ENCODE results near the gene SCUBE3.

SCUBE3 gene

DNA sequence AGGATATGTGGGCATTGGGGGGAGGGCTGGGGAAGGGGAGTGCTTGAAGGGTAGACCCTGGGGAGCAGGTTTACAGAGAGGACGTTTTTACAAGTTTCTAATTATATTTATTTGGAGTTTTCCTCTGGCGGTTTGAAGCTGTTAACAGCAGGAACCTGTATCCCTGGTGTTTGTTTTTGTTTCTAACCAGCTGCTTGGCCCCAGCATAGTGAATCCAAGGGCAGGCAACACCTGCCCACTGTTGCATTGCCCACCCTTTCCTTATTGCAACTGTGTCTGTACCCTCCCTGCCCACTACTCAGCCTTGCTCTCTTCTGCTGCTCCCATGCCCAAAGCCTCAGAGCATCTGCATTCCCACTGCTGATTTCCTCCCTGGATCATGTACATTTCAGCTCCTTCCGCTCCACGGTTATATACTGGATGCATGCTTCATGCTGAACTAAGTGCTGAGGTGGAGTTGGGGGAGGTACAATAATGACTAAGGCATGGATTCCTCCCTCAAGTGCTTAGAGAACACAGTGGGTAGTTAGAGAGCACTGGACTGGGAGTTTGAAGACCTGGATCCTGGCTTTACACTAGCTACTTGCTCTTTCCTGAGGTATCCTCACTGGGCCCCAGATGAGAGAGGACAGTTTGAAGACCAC is 6.0 kb downstream of the SCUBE3 start:
- H3K4me3 ChIP-seq (ENCODE audit: control insufficient read depth, low read depth, low read length): no peak overlapping the region
- TF ChIP-seq, protein P1, sequence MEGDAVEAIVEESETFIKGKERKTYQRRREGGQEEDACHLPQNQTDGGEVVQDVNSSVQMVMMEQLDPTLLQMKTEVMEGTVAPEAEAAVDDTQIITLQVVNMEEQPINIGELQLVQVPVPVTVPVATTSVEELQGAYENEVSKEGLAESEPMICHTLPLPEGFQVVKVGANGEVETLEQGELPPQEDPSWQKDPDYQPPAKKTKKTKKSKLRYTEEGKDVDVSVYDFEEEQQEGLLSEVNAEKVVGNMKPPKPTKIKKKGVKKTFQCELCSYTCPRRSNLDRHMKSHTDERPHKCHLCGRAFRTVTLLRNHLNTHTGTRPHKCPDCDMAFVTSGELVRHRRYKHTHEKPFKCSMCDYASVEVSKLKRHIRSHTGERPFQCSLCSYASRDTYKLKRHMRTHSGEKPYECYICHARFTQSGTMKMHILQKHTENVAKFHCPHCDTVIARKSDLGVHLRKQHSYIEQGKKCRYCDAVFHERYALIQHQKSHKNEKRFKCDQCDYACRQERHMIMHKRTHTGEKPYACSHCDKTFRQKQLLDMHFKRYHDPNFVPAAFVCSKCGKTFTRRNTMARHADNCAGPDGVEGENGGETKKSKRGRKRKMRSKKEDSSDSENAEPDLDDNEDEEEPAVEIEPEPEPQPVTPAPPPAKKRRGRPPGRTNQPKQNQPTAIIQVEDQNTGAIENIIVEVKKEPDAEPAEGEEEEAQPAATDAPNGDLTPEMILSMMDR (conservative IDR thresholded peaks at IDR 0.05; ENCODE audit: control insufficient read depth, insufficient read depth, low read depth, low read length): no peak
- no peak for DNase-seq (ENCODE audit: low read depth)

DNA sequence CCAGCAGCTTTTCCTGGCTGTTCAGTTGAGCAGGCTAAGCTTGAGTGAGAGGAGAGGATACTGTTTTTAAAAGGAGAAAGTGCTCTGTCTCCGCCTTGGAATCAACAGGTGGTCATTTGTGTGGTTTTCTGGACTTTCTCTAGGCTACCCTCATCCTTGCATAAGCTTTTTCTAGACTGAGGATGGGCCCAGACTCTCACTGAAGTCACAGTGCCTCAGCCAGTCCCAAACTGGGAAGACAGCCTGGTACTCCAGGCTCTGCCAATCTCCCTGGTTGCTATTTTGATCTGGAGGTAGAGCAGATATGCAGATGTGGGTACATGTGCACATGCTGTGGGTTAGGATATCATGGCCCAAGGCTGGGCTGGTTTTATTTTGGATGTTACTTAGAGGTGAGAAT is 7.0 kb downstream of the SCUBE3 start:
- TF ChIP-seq, protein P1 (conservative IDR thresholded peaks at IDR 0.05; ENCODE audit: control insufficient read depth, insufficient read depth, low read depth, low read length): no peak
- no peak for DNase-seq (ENCODE audit: low read depth)
- H3K4me3 ChIP-seq (ENCODE audit: control insufficient read depth, low read depth, low read length): no peak overlapping the region

DNA sequence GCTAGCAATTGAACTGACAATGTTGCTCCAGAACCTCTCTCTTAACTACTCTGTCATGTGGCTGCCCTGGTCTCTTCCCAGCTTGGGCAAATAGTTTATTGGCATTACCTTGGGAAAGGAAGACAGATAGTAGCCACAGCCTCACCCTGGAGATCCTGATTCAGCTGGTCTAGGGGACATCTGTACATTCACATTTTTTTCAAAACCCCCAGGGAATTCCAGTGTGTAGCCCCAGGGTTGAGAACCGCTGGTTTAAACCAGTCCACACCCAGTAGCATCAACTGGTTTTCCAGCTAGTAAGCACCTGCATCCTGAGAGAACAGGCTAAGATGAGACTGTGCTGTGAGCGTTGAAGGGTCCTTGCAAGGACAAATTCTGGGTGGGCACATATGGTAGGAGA is 9.6 kb downstream of the SCUBE3 start:
- no peak for DNase-seq (ENCODE audit: low read depth)
- TF ChIP-seq, protein P1 (conservative IDR thresholded peaks at IDR 0.05; ENCODE audit: control insufficient read depth, insufficient read depth, low read depth, low read length): no peak
- no peak overlapping the region for H3K4me3 ChIP-seq (ENCODE audit: control insufficient read depth, low read depth, low read length)

DNA sequence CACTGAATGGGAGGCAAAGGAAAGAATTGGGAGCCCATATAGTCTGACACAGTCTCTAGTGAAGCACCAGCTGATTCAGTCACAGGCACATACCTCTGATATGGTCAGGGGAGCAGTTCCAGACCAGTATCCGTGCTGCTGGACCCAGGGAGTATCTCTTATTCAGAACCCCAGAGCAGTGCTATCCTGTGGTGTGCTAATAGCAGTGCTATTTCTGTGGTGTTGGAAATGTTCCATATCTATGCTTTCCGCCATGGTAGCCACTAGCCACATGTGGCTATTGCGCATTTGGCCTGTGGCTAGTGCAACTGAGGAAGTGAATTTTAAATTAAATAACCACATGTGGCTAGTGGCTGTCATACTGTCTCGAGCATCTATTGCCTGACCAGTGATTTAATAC is 11.0 kb downstream of the SCUBE3 start:
- TF ChIP-seq, protein P1 (conservative IDR thresholded peaks at IDR 0.05; ENCODE audit: control insufficient read depth, insufficient read depth, low read depth, low read length): no peak
- DNase-seq (ENCODE audit: low read depth): no peak
- no peak overlapping the region for H3K4me3 ChIP-seq (ENCODE audit: control insufficient read depth, low read depth, low read length)

DNA sequence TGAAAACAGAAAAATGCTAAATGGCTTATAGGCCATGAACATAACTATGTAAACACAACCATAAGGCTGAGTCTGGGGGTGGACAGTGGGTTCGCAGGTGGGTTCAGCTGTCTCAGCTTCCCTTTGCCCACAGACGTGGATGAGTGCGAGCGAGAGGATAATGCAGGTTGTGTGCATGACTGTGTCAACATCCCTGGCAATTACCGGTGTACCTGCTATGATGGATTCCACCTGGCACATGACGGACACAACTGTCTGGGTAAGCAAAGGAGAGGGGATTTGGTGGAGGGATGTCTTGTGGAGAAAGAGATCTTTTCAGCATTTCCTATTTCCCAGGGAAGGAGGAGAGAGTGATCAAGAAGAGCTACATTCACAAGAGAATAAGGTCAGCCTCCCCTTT is 14.7 kb downstream of the SCUBE3 start:
- no peak for DNase-seq (ENCODE audit: low read depth)
- no peak overlapping the region for H3K4me3 ChIP-seq (ENCODE audit: control insufficient read depth, low read depth, low read length)
- TF ChIP-seq, protein P1 (conservative IDR thresholded peaks at IDR 0.05; ENCODE audit: control insufficient read depth, insufficient read depth, low read depth, low read length): no peak

DNA sequence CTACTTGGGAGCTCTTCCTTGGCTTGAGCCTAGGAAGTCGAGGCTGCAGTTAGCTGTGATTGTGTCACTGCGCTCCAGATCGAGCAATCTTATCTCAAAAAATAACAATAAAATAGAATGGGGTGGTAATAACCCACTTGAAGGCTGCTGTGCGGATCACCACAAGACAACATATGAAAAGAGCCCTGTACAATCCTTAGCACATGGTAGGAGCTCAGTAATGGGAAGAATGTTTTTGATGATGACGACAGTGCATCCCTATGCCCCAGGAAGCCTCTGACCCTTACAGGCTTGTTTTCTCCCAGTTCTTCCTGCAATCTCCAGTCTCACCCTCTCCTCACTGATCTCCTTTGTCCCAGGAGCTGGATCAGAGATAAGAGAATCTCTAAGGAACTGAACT is 15.5 kb downstream of the SCUBE3 start:
- H3K4me3 ChIP-seq (ENCODE audit: control insufficient read depth, low read depth, low read length): no peak overlapping the region
- no peak for DNase-seq (ENCODE audit: low read depth)
- TF ChIP-seq, protein P1 (conservative IDR thresholded peaks at IDR 0.05; ENCODE audit: control insufficient read depth, insufficient read depth, low read depth, low read length): no peak

DNA sequence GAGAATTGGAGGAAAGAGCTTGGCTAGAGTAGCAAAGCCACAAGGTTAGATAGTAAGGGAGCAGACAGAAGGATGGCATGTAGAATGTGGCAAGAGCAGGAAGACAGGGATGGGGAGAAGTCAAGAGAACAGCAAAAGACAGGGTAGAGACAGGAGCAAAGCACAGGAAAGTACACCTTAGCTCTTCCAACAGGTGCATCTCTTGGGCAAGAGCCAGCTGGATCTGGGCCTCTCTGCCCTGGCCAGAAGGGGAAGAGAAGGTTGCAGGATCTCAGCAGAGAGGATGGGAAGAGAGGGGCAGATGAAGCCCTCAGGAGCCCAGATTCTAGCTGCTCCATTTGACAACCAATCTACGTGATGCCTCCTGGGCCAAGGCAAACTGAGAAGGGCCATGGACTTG is 16.7 kb downstream of the SCUBE3 start:
- H3K4me3 ChIP-seq (ENCODE audit: control insufficient read depth, low read depth, low read length): no peak overlapping the region
- TF ChIP-seq, protein P1 (conservative IDR thresholded peaks at IDR 0.05; ENCODE audit: control insufficient read depth, insufficient read depth, low read depth, low read length): no peak
- DNase-seq (ENCODE audit: low read depth): no peak
